Fibroblast of villous mesenchyme (primary cell): ENCODE data around the gene SORCS2. TPM values are rescaled to one million over a fixed set of nuclear protein-coding genes. Genes with fewer than 3 reads are reported as not detected.

Source experiments
- DNase-seq: peaks from one replicate; pipeline ENCODE4 v3.0.0-alpha.2; 2010; ENCODE audit warnings: low read depth
- H3K4me3 ChIP-seq: 2 replicates; pipeline ENCODE4 v1.5.1; 2011; ENCODE audit warnings: low read depth, mild to moderate bottlenecking, low read length
- total RNA-seq: library from RNA; depleted of rRNA; stranded (reverse); fragments of >200 nt; gene quantifications from 2 replicates; pipeline ENCODE4 v1.2.3, GENCODE V29; 2012
- TF ChIP-seq, protein P1 (sequence below): IDR thresholded peaks from 2 replicates; pipeline ENCODE4 v1.5.1; 2012; ENCODE audit warnings: low read depth, mild to moderate bottlenecking, low read length; ENCODE audit not compliant: insufficient read depth

Gene SORCS2
- total RNA-seq, 1 donor, result under 0.01 TPM

DNA sequence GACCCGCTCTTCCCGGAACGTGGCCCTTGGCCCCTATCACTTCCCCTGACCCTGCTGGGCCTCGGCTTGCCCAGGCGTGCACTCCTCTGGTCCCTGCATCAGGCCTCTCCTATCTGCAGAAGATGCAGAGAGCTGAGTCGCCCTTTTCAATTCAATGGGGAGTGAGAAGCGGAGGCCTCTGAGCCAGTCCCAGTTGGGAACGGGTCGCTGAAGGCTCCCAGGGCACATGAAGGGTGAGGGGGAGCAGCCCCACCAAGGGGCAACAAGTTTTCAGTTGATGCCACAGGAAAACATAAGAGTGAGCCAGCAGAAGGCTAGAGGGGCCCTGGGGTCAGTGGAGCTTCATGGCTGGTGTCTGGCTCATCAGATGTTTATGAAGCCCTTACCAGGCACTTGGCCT lies 225.3 kb downstream of the SORCS2 start:
- no peak for DNase-seq
- H3K4me3 ChIP-seq, result no peak overlapping the region
- TF ChIP-seq, protein P1, sequence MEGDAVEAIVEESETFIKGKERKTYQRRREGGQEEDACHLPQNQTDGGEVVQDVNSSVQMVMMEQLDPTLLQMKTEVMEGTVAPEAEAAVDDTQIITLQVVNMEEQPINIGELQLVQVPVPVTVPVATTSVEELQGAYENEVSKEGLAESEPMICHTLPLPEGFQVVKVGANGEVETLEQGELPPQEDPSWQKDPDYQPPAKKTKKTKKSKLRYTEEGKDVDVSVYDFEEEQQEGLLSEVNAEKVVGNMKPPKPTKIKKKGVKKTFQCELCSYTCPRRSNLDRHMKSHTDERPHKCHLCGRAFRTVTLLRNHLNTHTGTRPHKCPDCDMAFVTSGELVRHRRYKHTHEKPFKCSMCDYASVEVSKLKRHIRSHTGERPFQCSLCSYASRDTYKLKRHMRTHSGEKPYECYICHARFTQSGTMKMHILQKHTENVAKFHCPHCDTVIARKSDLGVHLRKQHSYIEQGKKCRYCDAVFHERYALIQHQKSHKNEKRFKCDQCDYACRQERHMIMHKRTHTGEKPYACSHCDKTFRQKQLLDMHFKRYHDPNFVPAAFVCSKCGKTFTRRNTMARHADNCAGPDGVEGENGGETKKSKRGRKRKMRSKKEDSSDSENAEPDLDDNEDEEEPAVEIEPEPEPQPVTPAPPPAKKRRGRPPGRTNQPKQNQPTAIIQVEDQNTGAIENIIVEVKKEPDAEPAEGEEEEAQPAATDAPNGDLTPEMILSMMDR, result no peak

DNA sequence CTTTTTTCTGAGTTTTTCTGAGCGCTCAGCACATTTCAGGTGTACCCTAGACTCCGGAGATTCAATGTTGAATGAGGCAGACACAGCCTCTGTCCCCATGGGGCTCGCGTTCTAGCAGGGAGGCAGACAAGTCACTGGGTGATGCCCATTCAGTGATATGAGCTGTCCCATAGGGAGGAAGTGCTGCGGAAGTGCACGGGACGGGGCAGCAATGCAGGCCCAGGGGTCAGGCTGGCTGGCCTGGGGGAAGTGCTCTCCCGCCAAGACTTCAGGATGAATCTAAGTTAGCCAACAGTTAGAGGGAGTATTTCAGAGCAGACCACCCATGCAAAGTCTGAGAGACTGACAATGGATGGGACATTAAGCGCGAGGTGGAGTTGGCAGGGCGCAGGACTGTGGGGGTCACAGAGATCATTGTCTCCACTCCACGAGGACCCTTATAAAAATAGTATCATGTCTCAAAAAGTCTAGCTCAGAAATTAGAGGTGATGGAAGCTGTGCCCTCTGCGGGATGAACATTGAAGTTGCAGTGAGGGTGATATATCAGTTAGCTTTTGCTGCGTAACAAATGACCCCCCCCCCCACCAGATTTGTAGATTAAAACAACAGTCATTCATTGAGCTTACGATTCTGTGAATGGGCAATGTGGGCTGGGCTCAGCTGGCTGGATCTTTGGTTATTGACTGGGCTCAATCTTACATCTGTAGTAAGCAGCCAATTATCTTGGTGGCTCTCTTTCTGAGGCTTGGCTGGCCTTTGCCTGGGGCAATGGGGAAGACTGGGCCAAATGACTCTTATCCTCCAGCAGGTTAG lies 226.0 kb downstream of the SORCS2 start:
- no peak for DNase-seq
- TF ChIP-seq, protein P1, result no peak
- no peak overlapping the region for H3K4me3 ChIP-seq

DNA sequence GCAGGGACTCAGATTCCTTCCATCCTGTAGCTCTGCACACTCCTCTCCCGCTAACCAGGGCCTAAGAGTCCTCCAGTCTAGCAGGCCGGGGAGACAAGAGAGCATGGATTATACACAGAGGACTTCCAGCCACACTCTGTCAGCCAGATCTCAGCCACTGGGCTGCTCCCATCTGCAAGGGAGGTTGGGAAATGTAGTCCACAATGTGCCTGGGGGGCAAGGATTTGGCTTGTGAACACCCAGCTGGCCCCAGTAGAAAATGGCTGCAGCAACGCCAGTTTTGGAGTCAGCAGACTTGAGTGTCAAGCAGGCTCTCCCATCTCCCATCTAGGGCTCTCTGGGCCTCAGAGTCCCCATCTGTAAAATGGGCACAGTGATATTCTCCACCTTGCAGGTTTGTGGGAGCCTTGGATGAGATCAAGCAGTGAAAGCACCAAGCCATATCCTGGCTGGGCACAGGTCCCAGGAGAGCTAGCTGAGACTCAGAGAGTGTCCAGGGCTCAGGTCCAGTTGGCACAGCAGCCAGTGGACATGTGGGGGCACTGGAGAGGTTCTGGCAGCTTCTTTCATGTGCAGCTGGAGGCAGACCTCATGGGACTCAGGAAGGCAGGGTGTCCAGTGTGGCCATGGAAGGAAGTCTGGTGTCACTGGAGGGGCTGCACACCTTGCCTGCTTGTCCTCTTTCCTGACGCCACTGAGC lies 227.8 kb downstream of the SORCS2 start:
- DNase-seq, result no peak

DNA sequence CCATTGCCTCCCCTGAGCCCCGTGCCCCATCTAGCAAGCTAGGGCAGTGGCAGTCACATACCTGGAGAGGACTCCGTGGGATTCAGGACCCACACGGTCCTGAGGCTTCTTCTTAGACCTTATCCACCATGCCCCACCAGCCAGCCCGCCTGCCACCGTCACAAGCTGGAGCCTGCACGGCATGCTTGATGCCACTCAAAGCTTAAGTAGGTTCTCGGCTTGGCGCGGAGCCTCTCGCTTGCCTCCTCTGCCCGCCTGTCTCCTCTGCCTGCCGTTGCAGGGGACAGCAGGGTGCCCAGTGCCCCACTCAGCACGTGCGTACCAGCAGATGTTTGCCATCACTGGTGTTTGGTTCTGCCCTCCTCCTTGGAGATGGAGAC lies 228.3 kb downstream of the SORCS2 start:
- no peak for DNase-seq
- no peak overlapping the region for H3K4me3 ChIP-seq
- TF ChIP-seq, protein P1, result no peak

More for the DNA sequence above, 227.8 kb downstream of the SORCS2 start:
- TF ChIP-seq, protein P1, result no peak
- H3K4me3 ChIP-seq, result no peak overlapping the region

DNA sequence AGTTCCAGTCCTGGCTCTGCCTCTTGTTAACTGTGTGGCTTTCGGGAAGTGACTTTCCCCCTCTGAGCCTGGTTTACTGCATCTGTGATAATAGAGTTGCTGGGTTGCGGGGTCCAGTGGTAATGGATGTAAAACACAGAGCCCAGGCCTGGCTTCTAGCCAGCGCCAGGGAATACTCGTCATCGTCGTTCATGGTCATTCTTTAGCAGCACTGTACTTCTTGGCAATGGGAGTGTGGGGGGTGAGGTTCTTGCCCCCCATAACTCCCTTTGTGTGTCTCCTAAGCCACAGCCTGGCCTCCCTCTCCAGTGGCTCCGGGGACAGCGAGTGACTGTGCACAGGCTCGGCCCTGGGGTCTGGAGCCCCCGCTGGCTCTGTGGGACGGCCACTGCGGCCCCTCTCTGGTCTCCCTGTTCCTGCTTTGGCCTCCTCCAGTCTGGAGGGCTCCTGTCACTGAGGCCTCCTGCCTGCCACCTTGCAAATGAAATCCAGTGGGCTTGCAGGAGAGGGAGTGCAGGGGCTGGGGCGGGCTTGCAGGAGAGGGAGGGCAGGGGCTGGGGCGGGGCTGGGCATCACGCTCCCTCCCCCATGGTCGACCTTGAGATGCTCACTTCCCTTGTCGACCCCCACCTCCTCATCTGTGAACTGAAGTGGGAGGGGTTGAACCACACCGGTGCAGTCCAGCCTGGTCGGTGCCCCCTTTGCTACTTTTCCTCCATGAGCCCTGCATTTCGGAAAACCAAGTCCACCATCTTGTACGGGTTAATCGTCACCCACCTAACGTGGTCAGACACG lies 229.2 kb downstream of the SORCS2 start:
- no peak overlapping the region for H3K4me3 ChIP-seq
- no peak for DNase-seq
- TF ChIP-seq, protein P1, result no peak

DNA sequence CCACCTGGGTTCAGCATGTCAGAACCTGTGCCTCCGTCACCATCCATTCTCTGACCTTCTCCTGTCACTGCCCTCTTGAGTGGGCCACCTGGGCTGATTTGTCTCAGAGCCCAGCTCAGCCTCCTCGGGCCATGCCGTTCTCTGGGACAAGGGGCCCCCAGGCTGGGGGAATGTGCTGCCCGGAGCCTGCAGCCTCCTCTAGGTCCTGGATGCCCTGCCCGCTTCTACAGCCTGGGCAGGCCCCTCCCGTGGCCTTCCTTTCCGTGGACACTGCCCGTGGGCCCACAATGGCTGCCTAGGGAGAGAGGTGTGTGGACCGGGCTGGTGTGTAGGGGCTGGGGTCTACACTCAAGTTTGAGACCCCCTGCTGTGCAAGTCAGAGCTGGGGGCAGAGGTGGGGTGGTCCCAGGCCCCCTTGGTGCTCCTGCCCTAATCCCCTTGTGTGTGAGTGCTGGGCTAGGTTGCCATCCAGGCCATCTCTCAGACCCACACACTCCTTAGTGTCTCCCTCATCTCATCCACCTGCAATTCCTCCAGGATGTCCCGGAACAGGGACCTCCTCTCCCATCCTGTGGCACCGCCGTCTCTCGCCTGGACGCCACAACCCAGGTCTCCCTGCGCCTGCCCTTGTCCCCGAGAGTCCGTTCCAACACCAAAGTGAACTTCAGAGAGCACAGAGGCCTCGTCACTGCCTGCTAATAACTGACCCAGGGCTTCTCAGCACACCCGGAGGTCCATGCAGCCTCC lies 230.0 kb downstream of the SORCS2 start:
- TF ChIP-seq, protein P1, result no peak
- H3K4me3 ChIP-seq, result no peak overlapping the region
- no peak for DNase-seq
